ENCODE measurements around the gene SASS6. TPM values are rescaled to one million over a fixed set of nuclear protein-coding genes. Genes with fewer than 3 reads are reported as not detected.

Gene SASS6
- total RNA-seq, 2 donors from 2014 or later, result 8.8 to 15.3 TPM

DNA sequence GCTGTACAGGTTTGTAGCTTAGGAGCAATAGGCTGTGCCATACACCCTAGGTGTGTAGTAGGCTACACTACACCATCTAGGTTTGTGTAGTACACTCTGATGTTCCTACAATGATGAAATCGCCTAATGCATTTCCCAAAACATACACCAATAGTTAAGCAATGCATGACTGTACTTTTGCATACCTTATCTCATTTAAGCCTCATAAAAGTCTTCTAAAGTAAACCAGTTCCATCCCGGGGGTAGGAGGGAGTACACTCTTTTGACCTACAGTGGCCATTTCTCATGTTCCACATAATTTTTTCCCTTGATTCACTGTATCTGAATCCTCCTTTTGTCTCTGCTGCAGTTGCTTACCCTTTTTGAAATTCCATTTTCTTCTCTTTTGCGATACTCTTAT lies 12.4 kb upstream of the SASS6 start:
- H3K27ac ChIP-seq (ENCODE audit: low read depth, low read length), result no peak overlapping the region
- peaks cover 84% of the 10 kb centered on the region for H3K36me3 ChIP-seq (ENCODE audit: control insufficient read depth, insufficient read depth, low read length)
- no peak overlapping the region for H3K4me3 ChIP-seq (ENCODE audit: low read length)
- DNase-seq, result no peak
- H3K9me3 ChIP-seq (ENCODE audit: control insufficient read depth, low read length), result no peaks in the 10 kb centered on the region
- no peaks in the 10 kb centered on the region for H3K27me3 ChIP-seq (ENCODE audit: control insufficient read depth, insufficient read depth, low read length, poor library complexity, severe bottlenecking)
- Mint-ChIP-seq H3K4me1 (peaks cover 1% of the 10 kb centered on the region), H3K27me3 (ENCODE audit: insufficient read depth) (no peaks in the 10 kb centered on the region), H3K4me3 (no peak overlapping the region), H3K9me3 (no peaks in the 10 kb centered on the region), H3K36me3 (ENCODE audit: low read depth) (peaks cover 46% of the 10 kb centered on the region), H3K27ac (no peak overlapping the region)
- no peak overlapping the region for H3K9ac ChIP-seq (ENCODE audit: extremely low read depth, low read length, poor library complexity, severe bottlenecking)
- 93 to 96% methylated on average over 3 of the region's 3 CpGs for WGBS, 2 experiments (ENCODE audit: insufficient coverage in 1 of 2, insufficient read length in 1 of 2)
- no peaks in the 10 kb centered on the region for H3K4me1 ChIP-seq (ENCODE audit: control insufficient read depth, insufficient read depth, low read length)
- TF ChIP-seq, protein P1, sequence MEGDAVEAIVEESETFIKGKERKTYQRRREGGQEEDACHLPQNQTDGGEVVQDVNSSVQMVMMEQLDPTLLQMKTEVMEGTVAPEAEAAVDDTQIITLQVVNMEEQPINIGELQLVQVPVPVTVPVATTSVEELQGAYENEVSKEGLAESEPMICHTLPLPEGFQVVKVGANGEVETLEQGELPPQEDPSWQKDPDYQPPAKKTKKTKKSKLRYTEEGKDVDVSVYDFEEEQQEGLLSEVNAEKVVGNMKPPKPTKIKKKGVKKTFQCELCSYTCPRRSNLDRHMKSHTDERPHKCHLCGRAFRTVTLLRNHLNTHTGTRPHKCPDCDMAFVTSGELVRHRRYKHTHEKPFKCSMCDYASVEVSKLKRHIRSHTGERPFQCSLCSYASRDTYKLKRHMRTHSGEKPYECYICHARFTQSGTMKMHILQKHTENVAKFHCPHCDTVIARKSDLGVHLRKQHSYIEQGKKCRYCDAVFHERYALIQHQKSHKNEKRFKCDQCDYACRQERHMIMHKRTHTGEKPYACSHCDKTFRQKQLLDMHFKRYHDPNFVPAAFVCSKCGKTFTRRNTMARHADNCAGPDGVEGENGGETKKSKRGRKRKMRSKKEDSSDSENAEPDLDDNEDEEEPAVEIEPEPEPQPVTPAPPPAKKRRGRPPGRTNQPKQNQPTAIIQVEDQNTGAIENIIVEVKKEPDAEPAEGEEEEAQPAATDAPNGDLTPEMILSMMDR (conservative IDR thresholded peaks at IDR 0.05), result no peak

- H3K27me3 Mint-ChIP-seq (ENCODE audit: insufficient read depth), result no peaks in the 10 kb centered on the region
- H3K4me1 ChIP-seq (ENCODE audit: control insufficient read depth, insufficient read depth, low read length), result no peaks in the 10 kb centered on the region
- no peak overlapping the region for H3K27ac ChIP-seq (ENCODE audit: low read depth, low read length)
- H3K4me1 Mint-ChIP-seq, result no peaks in the 10 kb centered on the region
- TF ChIP-seq, protein P1 (conservative IDR thresholded peaks at IDR 0.05), result no peak
- H3K36me3 ChIP-seq (ENCODE audit: control insufficient read depth, insufficient read depth, low read length), result peaks cover 79% of the 10 kb centered on the region
- H3K9me3 ChIP-seq (ENCODE audit: control insufficient read depth, low read length), result no peaks in the 10 kb centered on the region
- H3K9me3 Mint-ChIP-seq, result no peaks in the 10 kb centered on the region
- H3K4me3 Mint-ChIP-seq, result no peak overlapping the region
- no peak for DNase-seq
- no peak overlapping the region for H3K27ac Mint-ChIP-seq
- H3K36me3 Mint-ChIP-seq (ENCODE audit: low read depth), result peaks cover 53% of the 10 kb centered on the region
- H3K27me3 ChIP-seq (ENCODE audit: control insufficient read depth, insufficient read depth, low read length, poor library complexity, severe bottlenecking), result no peaks in the 10 kb centered on the region
- no peak overlapping the region for H3K4me3 ChIP-seq (ENCODE audit: low read length)
- H3K9ac ChIP-seq (ENCODE audit: extremely low read depth, low read length, poor library complexity, severe bottlenecking), result no peak overlapping the region
- 89 to 100% methylated on average over 3 of the region's 3 CpGs for WGBS, 2 experiments (ENCODE audit: insufficient coverage in 1 of 2, insufficient read length in 1 of 2)
Observed at GRCh38 chr1:100142343-100142742, 9.6 kb upstream of the SASS6 start.

DNA sequence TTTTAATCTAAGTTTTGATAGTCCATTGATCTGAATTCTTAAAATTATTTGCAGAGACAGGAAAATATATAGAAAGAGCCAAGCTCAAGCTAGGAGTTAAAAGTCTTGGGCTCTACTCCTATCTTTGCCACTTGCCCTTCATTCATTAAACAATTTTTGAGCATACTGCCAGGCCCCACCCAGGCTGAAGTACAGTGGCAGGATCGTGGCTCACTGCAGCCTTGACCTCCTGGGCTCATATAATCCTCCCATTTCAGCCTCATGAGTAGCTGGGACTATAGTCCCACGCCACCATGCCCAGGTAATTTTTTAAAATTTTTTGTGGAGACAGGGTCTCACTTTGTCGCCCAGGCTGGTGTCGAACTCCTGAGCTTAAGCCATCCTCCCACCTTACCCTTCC lies 8.5 kb upstream of the SASS6 start:
- Mint-ChIP-seq H3K27me3 (ENCODE audit: insufficient read depth) (no peaks in the 10 kb centered on the region), H3K4me3 (no peak overlapping the region), H3K36me3 (ENCODE audit: low read depth) (peaks cover 52% of the 10 kb centered on the region), H3K4me1 (no peaks in the 10 kb centered on the region), H3K9me3 (no peaks in the 10 kb centered on the region), H3K27ac (no peak overlapping the region)
- Histone ChIP-seq H3K36me3 (ENCODE audit: control insufficient read depth, insufficient read depth, low read length) (peaks cover 79% of the 10 kb centered on the region), H3K9ac (ENCODE audit: extremely low read depth, low read length, poor library complexity, severe bottlenecking) (no peak overlapping the region), H3K9me3 (ENCODE audit: control insufficient read depth, low read length) (no peaks in the 10 kb centered on the region), H3K27ac (ENCODE audit: low read depth, low read length) (no peak overlapping the region), H3K27me3 (ENCODE audit: control insufficient read depth, insufficient read depth, low read length, poor library complexity, severe bottlenecking) (no peaks in the 10 kb centered on the region), H3K4me3 (ENCODE audit: low read length) (no peak overlapping the region), H3K4me1 (ENCODE audit: control insufficient read depth, insufficient read depth, low read length) (no peaks in the 10 kb centered on the region)
- TF ChIP-seq, protein P1 (conservative IDR thresholded peaks at IDR 0.05), result no peak
- DNase-seq, result no peak
- WGBS, 2 experiments (ENCODE audit: insufficient coverage in 1 of 2, insufficient read length in 1 of 2), result 90 to 98% methylated on average over 4 of the region's 4 CpGs

All from endodermal cell (in vitro differentiated cells).